HG02678 (cell line): Measurements from ENCODE around the gene MMP21.

Experiments
- ATAC-seq: cut with Tn5 transposase; IDR thresholded peaks from one replicate; pipeline ENCODE4 v1.9.1; 2021; ENCODE audit warnings: mild to moderate bottlenecking, moderate library complexity; ENCODE audit not compliant: unreplicated experiment

Gene MMP21, protein sequence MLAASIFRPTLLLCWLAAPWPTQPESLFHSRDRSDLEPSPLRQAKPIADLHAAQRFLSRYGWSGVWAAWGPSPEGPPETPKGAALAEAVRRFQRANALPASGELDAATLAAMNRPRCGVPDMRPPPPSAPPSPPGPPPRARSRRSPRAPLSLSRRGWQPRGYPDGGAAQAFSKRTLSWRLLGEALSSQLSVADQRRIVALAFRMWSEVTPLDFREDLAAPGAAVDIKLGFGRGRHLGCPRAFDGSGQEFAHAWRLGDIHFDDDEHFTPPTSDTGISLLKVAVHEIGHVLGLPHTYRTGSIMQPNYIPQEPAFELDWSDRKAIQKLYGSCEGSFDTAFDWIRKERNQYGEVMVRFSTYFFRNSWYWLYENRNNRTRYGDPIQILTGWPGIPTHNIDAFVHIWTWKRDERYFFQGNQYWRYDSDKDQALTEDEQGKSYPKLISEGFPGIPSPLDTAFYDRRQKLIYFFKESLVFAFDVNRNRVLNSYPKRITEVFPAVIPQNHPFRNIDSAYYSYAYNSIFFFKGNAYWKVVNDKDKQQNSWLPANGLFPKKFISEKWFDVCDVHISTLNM

DNA sequence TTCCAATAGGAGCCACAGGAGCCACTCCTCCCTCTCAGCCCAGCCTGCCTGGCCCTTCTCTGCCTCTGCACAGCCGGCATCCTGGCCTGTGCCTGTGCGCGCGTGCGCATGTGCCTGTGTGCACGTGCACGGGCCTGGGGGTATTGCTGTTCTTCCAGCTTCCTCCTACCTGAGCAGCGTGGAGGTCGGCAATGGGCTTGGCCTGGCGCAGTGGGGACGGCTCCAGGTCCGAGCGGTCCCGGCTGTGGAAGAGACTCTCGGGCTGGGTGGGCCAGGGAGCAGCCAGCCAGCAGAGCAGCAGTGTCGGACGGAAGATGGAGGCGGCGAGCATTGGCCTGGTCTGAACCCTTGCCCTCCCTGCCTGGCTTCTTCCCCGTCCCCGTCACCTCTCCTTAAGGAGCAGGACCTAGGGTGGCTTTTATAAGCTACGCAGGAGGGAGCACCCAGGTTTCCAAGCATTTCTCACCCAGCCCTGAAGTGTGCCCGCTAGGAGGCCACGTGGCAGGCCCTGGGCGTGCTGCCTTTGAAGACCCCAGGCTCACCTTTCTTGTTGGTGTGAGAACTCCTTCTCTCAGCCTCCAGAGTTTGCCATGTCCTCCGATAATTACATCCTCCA, at the start of gene MMP21:
TSS of gene MMP21 (minus strand) at position 331 of the 616 bp plus-strand sequence. CDS start at position 331, 0 bp downstream.
- no peak for ATAC-seq

DNA sequence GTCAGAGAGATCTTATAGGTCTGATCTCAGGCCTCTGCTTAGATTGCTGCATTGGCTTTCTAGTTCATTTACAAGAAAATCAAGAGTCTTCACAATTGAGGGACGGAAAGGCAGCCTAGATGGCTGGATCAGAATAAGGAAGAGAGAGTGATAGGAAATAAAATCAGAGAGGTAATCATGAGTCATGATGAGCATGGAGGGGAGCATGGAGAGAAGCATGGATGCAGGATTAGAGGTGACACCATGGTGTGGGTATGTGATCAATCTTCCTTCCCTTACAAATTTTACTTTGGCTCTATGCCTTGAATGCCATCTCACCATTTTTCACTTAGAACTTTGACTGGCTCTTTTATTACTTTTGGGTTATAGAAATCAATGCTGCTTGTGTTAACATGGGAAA, 49.1 kb upstream of the MMP21 start:
- ATAC-seq, result no peak

DNA sequence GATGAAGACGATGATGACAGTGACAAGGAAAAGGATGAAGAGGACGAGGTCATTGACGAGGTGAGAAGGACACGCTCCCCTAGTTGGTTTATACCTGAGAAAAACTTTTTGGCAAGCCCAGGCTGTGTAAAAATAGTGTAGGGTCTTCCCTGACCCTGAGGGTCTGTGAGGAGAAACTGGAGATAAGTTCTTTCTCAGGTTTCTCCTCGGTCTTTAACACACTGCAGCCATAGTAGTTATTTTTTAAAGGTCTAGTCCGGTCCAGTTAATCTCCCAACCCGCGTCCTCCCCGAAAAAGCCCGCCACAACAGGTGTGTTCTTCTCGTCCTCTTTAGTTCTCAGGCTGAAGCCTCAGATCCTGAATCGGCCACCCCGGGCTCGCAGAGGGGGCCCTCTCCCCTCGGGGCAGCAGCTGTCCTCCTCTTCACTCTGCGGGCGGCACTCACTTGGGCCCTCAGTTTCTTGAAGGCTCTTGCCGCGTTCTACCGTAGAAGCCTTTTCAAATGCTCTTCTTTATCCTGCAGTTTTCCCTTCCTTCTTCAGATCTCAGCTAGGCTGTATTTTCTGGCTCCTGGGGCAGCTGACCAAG, 48.1 kb upstream of the MMP21 start:
- ATAC-seq, result peak; percentile 1

DNA sequence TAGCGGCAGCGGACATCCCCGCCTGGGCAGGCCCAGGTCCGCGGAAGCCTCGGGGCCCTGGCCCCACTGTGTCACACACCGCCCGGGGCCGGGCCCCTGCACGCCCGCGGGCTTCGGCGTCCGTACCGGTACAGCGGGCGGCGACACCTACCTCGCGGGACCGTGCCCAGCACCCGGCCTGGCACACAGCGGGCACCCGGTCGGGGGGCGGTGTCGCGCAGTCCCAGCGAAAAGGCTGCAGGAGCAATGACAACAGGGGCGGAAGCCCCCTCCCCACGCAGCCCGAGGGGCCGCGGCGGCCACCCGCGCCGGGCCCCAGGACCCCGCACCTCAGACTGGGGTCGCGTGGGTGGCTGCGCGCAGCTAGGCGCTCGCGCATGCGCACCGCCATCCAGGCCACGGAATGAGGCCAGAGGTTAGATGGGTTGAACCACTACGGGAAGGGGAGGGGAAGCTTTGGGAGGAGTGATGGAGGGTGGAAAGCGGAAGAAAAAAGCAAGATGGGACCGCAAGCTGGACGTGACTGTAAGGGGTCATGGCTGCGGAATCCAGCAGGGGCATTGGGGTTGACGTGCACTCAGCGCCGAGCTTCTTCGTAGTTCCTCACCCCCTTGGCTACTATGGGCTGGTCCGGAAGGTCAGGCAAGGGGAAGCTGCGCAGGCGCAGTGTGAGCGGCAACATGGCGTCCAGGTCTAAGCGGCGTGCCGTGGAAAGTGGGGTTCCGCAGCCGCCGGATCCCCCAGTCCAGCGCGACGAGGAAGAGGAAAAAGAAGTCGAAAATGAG, 47.4 kb upstream of the MMP21 start, which contains the start of the genes BCCIP and UROS:
TSS of gene BCCIP (plus strand) at position 669 of the 785 bp plus-strand sequence. CDS start at position 681, 12 bp downstream.
TSS of gene UROS (minus strand) at position 381 of the 785 bp plus-strand sequence. CDS start 6,759 bp downstream, outside the sequence.
- peak; percentile 74 for ATAC-seq

DNA sequence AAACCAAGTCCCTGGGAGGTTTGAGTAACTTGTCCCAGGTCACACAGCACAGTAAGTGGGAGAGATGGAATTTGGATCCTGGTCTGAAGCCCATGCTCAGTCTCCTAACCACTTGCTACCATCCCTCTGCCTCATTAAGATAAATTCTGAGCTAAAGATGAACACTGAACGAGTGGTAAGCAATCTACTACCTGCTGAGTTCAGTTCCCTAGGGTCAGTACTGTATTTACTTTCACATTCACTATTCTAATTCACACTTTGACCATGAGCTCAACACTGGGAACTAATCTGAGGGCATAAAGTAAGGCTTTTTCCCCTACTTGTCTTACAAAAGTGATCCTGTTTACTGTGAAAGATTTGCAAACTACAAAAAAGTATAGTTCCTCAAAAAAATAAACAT, 45.1 kb upstream of the MMP21 start:
- peak; percentile 56 for ATAC-seq

DNA sequence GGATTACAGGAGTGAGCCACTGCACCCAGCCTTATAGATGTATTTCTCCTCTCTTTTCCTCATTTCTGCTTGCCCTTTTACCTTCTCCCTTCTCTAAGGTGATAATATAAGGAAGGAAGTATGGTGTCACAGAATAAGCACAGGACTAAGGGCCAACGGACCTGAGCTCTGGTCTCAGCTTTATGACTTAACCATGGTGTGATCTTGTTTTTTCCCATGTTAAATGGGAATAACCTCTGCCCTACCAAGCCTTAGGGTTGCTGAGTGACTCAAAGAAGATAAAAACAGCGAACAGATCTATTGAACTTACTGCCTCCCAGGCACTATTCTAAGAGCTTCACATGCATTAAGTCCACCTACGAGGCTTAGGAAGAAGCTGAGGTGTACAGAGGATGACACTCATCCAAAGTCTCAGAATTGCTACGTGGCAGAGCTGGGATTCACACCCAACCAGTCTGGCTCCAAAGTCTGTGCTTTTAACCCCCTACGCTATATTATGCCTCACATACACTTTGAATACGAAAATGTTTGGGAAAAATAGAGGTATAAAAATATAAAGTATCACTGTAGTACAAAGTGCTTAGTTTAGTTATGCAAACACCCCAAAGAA, 41.8 kb upstream of the MMP21 start:
- ATAC-seq, result no peak

DNA sequence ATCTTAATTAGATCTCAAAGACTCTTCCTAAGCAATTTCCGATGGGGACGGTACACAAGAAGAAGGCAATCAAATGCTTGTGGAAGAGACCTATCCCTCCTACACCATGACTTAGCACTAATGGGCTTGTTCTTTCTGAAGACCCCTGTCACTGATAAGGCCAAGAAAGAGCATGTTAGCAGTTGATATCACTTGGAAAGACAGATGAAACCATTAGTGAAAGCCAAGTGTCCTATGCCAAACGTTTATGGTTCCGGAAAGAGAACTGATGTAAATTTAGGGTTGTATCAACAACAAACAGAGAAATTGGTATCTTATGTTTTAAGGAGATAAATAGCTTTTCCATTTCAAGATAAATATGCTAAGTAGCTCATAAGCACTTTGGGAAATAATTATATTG, 40.9 kb upstream of the MMP21 start:
- ATAC-seq, result no peak

DNA sequence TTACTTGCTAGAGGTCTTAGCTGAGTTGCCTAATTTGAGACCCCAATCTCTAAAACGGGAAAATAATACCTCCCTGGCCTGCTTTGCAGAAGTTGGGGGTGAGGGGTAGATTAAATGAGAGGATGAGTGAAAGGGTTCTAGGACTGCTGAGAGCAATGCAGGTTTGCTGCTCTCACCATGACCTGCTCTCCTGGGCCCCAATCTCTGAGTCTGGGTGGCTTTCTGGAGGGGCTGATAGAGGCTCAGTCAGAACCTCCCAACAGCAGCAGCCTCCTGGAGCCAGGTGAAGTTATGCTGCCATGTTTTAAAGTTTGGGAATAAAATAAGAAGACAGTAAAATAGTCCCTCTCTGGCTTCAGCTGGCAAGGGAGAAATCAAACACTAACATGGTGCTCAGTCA, 40.1 kb upstream of the MMP21 start:
- ATAC-seq, result no peak

DNA sequence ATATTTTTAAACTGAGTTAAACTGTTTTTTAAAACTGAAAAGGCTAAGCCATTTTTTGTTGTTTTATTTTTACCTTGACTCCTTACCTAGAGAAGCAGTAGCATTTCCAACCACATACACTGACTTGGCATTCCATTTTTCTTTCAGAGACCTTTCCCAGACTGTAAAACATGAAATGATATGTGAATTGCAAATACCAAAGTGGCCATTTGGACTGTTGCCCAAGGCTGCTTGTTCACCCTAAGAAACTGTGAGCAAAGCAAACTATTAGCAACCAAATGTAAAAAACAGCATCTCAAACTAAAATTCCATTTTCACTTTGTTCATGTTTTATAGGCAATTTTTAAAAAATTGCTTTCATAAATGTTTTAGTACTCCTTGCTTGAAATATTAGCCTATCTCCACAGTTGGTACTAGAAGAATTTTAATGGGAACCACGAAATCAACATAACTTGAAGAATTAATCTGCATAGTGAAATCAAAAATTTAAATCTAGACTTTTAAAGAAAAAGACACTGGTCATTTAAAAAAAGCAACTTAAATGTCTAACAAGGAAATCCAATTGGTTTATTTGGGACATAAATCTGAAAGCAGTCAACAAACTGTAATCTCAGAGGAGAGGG, 36.6 kb upstream of the MMP21 start:
- no peak for ATAC-seq

DNA sequence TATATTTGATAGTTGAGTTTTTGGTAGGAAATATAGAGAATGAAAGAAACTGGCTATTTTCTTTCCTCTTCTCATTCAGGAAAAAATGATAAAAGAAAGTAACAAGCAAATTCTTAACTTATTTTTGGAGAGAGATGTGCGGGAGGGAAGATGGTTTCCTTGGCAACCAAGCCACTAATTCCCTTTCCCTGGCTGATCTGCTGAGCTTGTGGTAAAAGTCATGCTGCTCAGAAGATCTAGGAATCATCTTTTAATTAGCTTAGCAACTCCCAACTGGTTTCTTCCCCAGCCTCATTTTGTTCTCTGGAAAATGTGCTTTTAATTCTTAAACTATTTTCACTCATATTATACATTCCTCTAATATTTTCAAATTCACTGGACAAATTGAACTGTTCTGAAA, 35.6 kb upstream of the MMP21 start:
- ATAC-seq, result no peak

DNA sequence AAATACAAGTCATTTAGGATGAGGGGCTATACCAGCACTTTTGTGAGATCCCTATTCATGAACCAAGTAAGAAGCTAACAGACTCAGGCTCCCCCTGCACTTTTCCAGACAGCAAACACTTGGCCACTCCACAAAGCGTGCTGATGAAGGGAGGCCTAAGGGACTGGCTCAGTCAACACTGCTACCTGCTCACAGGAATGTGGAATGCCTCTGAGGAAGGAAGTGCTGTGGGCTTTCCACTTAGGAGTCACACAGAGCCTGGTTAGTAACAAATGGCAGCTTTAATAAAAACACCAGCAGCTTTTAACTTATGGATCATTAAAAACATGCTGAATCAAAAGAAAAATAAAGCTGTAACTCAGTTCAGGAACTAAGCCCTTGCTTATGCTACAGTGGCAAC, 32.4 kb upstream of the MMP21 start:
- no peak for ATAC-seq

DNA sequence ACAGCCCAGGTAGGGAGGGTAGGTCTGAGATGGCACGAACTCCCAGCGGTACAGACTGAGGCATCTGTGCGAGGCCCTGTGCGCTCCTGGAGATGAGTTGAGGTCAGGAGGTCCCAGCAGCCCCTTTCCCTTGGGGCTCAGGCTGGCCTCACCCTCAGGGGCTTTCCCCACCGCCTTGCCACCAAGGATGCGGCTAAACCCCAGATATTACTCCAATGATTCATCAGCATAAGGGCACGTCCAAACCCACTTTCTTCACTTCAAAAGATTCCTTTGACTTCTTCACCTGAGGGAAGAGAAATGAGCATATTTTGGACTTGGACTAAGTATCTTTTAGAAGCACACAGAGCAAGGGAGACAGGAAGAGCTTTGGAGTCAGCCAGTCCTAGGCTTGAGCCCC, 27.1 kb upstream of the MMP21 start:
- no peak for ATAC-seq

DNA sequence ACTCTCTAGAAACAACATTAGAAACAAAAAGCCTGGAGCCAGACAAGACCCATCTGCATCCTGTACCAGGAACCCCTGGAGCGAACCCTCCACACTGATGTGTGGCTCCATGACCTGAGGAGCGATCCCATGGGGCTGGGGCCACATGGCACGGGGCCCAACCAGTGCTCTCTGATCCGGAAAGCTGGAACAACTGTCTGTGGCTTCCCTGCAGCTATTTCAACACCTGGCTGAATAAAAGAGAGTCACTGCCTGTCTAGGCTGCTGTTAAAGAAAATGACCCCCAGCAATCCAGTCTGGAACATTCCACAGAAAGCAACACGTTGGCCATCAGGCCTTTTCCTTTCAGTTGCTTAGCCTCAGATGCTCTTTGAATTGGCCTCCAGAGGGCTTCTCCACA, 26.5 kb upstream of the MMP21 start:
- ATAC-seq, result no peak

DNA sequence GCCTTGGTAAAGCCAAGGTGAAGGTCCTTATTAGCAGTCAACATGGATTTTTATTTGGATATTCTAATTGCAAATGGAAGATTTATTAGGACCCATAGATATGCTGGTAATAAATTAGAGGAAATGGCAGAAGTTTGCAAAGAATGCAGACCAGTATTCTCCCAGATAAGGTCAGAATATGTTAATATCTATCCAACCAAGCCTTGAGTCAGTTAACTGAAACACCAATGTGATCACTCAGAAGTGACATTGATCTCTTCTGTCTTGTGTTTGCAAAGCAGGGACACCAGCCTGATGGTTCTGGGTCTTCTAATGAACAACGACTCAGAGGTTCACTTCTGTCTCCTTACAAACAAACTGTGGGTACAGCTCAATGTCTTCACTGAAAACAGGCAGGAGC, 26.0 kb upstream of the MMP21 start:
- ATAC-seq, result no peak

DNA sequence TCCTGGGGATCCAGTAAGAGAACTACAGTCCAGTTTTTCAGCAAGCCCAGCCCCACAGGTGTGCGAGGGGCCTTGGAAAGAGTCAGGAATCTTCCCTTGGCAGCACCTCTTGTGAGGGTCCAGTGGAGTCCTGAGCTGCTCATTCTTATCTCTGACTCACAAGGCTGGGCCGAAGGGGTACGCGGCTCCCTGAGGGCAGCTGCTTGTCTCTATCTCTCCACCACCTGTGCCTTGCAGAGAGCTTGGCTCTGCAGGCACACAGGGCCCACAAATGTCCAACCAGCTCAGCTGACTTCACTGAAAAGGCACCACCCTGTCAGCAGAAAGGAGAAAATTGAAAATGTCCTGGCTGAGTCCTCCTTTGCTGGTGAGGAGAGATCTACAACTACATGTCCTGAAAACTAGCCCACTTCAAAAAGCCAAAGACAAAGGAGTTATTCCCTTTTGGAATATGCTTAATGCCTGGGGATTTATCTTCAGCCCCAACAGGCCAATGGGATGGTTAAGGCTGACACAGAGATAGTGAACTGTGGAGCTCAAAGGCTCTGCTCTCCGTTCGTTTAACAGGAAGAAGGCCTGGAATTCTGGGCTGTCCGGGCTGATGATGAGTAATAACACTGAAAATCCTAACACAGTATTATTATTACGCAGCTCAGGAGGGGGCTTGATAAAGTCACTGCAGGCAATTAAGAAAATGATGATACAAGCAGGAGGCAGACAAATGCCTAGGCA, 24.0 kb upstream of the MMP21 start:
- ATAC-seq, result no peak

DNA sequence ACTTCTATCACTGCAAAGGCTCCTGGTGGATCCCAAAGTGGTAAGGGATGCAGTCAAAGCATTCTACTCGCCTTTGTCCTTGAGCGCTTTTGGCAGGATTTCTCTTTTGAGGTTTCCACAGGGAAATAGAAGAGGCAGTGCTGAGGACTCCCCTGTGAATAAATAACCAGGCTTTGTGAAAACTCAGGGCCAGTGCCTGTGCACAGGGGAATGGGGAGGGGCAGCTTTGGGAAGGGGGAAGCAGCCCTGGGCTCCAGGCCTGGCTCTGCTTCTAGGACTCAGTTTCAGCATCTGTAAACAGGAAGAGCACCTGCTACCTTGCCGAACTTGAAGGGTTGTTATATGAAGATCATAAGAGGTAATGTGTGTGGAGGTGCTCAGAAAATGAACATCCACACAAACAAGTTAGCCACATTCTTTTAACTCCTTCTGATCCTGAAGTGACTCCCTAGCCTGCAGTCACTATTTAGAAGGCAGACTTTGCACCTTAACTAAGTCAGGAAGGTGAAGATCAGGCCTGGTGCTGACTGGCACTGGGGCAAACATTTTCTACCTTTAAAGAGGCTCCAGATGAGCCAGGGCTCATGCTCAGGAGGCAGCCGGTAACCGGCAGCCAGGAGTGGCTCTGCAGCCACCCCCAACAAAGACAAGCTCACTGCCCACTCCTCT, 22.5 kb upstream of the MMP21 start:
- ATAC-seq, result no peak

DNA sequence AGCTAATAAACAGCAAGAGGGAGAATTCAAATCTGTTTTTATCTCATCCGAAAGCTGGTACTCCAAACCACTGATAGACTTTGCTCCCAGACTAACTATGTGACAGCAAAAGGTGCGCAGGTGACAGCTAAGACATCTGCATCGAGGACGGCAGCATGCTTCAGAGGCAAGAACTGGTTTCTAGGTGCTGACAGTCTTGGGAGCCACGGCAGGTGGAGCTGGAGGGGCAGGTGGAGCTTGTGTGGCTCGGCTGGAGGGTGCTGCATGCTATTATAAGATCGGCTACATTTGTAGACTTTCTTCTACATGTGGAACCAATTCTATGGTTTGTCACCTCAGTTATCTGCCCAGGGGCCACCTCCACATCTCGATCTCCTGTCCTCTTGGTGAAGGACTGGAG, 21.8 kb upstream of the MMP21 start:
- ATAC-seq, result no peak

DNA sequence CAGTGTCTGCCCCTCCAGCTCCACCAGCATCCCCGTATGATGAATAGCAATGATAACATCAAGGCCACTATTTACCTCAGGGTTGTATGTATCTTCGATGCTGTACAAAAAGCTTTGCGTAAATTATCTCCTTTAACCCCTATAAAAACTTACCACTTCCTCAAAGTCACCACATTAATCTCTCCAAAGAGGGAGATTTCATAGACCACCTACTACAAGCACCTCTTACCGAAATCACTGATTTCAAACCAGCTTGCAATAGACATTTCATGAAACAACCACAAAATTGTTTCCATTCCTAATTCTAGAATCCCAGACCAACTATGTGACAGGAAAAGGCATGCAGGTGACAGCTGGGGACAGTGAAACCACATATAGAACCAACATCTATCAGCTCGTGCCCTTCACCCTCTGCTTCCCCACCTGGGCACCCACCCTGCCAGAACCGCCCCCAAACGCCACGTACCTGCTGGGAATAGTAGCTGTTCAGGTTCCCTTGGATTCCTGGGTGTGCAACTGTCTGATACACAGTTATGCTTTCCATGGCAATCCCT, 20.1 kb upstream of the MMP21 start:
- ATAC-seq, result no peak
